Choroid plexus epithelial cell (primary cell): ENCODE results near the gene FIGN.

ENCODE experiments used
- DNase-seq: peaks from one replicate; pipeline ENCODE4 v3.0.0-alpha.2; 2010; ENCODE audit warnings: low read depth
- H3K4me3 ChIP-seq: 2 replicates; pipeline ENCODE4 v1.5.1; 2011; ENCODE audit warnings: low read depth, mild to moderate bottlenecking, control low read depth, low read length, moderate library complexity
- CTCF ChIP-seq: conservative IDR thresholded peaks from 2 replicates; pipeline ENCODE4 v1.5.1; 2011; ENCODE audit warnings: low read depth, mild to moderate bottlenecking, control low read depth, inconsistent platforms, low read length, moderate library complexity

FIGN gene

GRCh38 chr2:163659224-163659623 is 76.6 kb downstream of the FIGN start:
- no peak for DNase-seq
- no peak overlapping the region for H3K4me3 ChIP-seq
- TF ChIP-seq CTCF, result no peak

GRCh38 chr2:163658556-163658955 is 77.3 kb downstream of the FIGN start:
- H3K4me3 ChIP-seq, result no peak overlapping the region
- TF ChIP-seq CTCF, result no peak
- DNase-seq, result peak; percentile 71

- peak; percentile 77 for DNase-seq
Measured at GRCh38 chr2:163657281-163657656, 78.5 kb downstream of the FIGN start.

GRCh38 chr2:163656622-163657280 is 79.1 kb downstream of the FIGN start:
- TF ChIP-seq CTCF, result no peak
- DNase-seq, result peak; percentile 42
- no peak overlapping the region for H3K4me3 ChIP-seq

More at GRCh38 chr2:163657281-163657656, 78.5 kb downstream of the FIGN start:
- H3K4me3 ChIP-seq, result no peak overlapping the region
- TF ChIP-seq CTCF, result no peak

GRCh38 chr2:163655667-163656066 is 80.1 kb downstream of the FIGN start:
- no peak for TF ChIP-seq CTCF
- DNase-seq, result peak; percentile 53
- H3K4me3 ChIP-seq, result no peak overlapping the region

- no peak overlapping the region for H3K4me3 ChIP-seq
- no peak for TF ChIP-seq CTCF
- no peak for DNase-seq
Measured at GRCh38 chr2:163652751-163653150, 83.1 kb downstream of the FIGN start.

GRCh38 chr2:163649080-163649479 is 86.7 kb downstream of the FIGN start:
- DNase-seq, result peak; percentile 36
- no peak overlapping the region for H3K4me3 ChIP-seq
- no peak for TF ChIP-seq CTCF
